Stimulated activated CD4-positive, alpha-beta T cell treated with anti-CD3 and anti-CD28 coated beads, Interleukin-12 subunit alpha, Interleukin-12 subunit beta, amount 100 ng/mL, for 24 hours (primary cell): ENCODE measurements around the gene OR5H14.

Experiments
- DNase-seq, 2 experiments: peaks; one replicate each; pipeline ENCODE4 v3.0.0-alpha.2; 2020; ENCODE audit warnings: low read depth in 2 of 2

Gene OR5H14

GRCh38 chr3:98199020-98199419, 51.7 kb downstream of the OR5H14 start:
- DNase-seq: no peak
